HG02973 (cell line): Measurements from ENCODE around the gene FKTN.

ENCODE experiments used
- ATAC-seq: cut with Tn5 transposase; IDR thresholded peaks from one replicate; pipeline ENCODE4 v1.9.1; 2021; ENCODE audit warnings: moderate library complexity; ENCODE audit not compliant: unreplicated experiment

The FKTN gene

DNA sequence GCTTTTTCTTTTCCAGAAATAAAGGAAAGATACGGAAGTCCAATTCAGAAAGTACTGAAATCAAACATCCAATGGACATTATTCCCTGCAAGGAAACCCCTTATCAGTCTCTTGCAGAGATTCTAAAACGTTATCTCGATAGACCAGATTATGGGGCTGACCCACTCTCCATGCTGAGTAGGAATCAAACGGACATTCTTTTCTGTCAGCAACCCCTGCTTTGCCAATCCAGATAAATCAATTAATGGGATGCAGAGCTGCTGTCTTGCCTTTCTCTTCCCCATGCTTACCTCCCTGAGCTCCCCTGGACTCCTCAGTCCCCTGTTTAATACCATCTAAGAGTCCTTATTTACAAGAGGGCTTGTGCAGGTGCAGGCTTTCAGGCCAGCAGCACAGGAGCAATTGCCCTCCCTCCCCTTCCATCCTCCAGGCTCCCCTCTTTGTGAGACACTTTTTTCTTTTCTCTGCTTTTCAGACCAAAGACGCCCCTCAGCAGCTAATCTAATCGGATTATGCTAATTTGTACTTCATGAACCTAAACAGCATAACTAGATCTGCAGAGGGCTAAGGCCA, 118.5 kb downstream of the FKTN start:
- no peak for ATAC-seq

DNA sequence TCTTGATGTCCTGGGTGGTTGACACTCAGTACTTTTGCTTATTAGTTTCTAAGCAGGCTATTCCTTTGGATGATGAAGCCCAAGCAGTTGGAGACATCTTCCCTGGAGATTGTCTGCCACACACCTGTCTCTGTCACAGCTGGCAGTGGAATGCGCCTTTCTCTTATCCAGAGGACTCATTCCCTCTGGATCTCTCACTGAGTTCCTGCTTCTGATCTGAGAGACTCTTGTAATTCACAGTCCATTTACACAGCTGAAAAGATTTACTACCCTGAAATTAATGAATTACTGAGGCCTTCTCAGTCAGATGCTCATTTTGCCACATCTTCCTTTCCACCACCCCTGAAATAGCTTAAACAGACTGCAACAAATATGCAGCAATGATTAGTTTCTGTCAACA, 120.2 kb downstream of the FKTN start:
- ATAC-seq: no peak

DNA sequence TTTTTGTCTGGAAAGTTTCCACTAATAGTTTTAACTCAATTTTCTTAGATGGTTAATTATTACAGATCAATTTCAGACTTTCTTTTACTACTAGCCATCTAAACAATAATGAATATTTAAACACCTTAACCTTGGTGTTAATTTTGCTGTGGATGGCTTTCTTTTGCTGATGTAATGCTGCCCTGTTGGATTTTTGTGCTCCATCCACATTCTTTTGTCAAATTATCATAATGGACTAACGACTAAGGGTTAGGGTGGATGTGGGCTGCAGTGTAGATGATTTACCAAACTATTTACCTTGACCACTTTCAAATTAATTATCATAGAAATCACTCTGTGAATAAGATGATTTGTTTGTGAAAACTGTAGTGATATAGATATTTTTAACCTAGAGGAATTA, 120.8 kb downstream of the FKTN start:
- ATAC-seq: no peak

DNA sequence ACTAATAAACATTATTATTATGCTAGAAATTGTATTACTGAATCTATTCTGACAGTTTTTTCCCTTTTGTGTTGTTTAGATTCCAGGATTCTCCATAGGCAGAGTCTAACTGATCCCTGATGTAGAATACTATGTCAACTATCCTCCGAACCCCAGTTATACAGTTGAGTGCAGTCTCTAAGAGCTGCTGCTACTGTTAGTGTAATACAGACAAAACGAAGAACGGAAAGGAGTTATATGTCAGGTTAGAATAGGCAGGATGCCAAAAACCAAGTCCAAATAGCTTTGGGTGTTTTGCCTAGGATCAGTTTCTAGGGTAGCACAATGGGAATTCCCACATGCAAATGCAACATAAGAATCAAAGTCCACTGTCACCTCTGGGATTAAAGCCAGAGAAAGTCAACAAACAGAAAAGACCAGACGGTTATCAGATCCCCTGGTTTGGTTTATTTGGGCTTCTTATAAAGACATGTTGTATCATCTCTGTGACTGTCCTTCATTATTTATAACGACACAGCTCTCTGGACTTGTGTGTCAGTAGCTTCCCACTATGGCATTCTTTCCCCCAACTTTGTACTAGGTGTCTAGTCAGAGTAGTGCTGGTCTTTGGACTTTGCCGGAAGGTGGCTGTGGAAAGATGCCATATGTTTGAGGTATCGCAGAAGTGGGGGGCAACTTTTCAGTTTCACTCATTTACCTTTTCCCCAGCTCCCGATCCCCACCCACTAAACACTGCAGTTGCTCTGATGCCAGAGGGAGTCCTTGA, 121.5 kb downstream of the FKTN start:
- no peak for ATAC-seq

DNA sequence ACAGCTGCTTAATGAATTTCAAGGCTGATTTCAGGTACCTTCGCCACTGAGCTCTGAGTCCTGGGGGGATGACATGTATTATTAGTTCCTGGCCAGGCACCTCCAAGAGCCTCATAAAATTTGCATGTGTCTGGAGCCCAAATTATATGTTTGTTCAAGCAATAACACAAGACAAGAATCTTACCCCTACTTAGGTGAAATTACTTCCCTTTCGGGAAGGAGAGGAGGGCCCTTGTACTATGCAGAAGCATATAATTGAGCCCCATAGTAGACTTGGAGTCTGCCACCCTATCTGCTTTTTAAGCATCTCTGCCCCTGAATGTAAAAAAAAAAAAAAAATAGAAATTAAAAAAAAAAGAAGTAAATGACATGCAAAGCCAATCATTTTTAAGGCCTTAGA, 123.4 kb downstream of the FKTN start:
- no peak for ATAC-seq

DNA sequence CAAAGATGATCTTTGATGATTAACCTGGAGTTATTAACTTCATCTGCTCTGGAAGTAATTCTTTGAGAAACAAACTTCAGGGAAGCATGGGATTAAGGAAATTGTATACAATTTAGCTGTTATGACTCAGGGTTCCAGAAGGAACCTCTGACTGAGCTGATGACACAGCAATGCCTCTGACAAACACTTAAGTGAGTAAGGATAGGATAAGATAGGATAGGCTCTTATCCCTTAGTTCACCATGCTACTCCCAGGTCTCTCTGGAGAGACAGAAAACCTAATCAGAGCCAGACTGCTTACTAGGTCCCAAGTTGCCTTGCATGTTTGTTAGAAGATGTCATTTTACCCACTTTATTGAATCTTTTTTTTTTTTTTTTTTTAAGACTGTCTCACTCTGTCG, 123.8 kb downstream of the FKTN start:
- no peak for ATAC-seq

DNA sequence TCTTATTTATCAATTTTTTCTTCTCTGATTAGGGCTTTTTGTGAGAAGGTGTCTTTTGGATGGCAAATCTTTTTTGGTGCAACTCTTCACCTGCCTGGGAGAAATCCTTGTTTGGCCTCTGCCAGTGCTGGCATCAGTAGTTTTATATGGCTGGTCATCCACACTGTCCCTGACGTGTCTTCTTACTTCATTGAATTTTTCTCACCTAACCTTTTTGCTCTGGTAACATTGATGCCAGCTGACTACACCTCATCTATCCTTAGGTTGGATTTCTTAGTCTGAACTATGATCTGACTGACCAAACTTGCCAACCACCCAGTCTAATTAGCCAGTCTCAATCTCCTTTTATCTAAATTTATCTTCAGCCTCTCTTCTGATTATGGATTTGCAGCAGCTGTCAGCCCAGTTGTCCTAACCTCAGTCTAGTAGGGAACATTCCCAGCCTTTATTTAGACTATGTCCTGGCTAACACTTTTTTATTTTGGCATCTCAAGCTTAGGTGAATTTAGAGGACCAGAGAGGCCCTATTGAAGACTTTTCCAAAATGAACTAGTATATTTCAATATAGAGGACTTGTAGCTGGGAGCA, 125.9 kb downstream of the FKTN start:
- no peak for ATAC-seq

DNA sequence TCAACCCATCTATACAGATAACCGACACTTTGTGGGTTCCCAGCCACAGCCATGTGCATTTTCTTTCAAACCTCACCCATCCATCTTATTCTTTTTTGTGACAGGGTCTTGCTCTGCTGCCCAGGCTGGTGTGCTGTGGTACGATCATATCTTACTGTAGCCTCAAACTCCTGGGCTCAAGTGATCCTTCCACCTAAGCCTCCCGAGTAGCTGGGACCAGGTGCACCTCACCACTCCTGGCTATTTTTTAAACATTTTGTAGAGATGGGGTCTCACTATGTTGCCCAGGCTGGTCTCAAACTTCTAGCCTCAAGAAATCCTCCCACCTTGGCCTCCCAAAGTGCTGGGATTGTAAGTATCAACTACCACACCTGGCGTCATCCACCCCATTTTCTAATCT, 129.0 kb downstream of the FKTN start:
- ATAC-seq: no peak
